HG03354 (cell line): ENCODE results near the gene MZT2B.
"Not testable (repeated sequence)": the region's sequence is repeated elsewhere in the genome, so short reads cannot be mapped to it uniquely, and the experiment has no call there.

Source experiments
- ATAC-seq: cut with Tn5 transposase; IDR thresholded peaks from one replicate; pipeline ENCODE4 v1.9.1; 2021; ENCODE audit warnings: mild to moderate bottlenecking; ENCODE audit not compliant: unreplicated experiment, poor library complexity, severe bottlenecking

Gene MZT2B

DNA sequence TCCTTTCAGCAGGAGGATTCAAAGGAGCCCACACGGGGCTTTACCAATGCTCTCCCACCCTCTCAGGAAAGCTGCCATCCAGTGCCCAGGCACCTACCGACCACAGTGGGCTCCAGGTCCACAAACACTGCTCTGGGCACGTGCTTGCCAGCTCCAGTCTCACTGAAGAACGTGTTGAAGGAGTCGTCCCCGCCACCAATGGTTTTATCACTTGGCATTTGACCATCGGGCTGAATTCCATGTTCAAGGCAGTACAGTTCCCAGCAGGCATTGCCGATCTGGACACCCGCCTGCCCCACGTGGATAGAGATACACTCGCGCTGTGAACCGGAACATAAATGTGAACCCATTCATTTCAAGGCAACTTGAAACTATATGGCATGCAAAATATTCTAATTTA lies 14.0 kb downstream of the MZT2B start:
- not testable (repeated sequence) for ATAC-seq

DNA sequence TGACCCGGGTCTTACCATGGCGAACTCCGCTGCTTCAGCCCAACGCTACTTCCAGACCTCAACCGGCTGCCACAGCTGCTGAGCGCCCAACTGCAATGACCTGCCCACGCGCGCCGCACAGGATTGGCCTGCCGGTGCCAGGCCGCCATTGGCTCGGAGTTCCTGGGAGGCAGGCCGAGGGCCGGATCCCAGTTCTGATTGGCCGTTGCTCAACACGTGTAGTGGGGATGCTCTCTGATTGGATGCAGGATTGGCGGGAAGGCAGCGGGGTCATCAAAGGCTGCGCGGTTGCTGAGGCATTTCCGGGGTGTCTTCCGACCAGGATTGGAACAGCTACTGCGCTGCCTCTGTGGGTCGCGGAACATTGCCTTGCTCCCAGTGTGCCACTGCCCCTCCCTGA lies 16.3 kb downstream of the MZT2B start, which contains the start of gene TUBA3E:
TUBA3E (minus strand) TSS at position 97 of the 400 bp plus-strand sequence; CDS start at position 18, 79 bp downstream.
- no peak for ATAC-seq

DNA sequence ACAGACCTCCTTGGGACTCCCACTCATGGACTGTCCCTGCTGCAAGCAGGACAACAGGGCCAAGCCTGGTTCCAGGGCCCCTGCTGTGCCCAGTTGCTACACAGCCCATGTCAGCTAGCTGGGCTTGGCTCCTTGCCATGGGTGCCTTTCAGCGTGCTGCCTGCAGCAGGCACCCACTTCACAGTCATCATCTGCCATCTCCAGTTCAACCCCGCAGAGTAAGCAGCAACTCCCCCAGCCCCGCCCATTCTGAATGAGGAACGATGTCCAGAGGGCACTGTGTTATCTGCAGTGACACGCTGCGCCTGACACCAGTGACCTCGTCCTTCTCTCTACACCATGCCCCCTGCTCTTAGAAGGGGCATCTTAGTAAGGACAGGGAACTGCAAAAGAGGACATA lies 20.5 kb downstream of the MZT2B start:
- not testable (repeated sequence) for ATAC-seq

DNA sequence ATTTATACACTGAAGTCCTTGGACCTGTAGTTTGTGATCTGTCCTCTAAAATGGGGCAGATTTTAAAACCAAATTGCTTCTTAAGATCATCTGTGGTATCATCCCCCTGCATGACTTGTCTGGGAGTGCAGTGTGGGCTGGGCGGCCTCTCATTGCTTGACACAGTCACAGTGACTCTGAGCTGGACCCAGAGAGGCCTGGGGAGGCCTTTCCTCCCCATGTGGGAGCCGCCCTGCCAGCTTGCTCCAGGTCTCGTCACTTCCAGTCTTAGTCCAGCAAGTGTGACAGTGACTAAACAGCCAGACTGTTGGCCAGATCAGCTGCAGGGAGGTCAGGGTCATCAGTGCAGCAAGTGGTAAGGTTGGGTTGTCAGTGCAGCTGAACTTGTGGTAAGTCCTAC lies 21.1 kb downstream of the MZT2B start:
- not testable (repeated sequence) for ATAC-seq

DNA sequence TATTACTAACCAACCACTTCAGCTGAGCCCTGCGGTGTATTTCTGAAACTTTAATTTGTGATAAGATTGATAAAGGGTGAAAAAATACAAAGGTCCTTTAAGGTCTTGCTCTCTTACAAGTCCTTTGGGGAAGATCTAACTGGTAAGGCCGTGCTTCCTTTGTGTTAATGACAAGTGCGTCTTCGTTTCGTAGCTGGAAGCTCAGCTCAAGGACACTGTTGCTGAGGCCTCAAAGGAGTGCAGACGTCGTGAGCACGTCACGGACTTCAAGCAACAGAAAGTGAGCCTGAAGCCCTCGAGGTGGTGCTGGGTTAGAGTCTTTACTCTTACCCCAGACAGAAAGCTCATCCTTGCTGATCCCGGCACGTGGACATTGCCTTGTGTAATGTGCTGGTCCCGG lies 25.0 kb downstream of the MZT2B start:
- not testable (repeated sequence) for ATAC-seq

DNA sequence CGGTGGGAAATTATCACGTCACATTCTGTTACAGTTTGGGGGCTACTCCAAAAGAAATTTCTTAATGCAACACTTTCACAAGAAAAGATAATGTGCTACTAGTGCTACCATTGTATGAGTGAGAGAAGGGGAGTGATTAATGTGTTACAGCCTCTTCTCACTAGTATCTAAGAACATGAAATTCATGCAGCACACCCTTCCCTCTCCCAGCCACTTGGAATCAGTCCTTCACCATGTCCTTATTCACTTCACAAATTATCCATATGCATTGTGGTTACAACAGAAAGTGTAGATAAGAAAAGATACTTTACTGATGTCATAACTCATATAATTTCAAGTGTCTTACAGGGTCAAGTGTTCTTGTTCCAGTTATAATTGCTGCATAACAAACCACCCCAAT lies 37.1 kb downstream of the MZT2B start:
- not testable (repeated sequence) for ATAC-seq

DNA sequence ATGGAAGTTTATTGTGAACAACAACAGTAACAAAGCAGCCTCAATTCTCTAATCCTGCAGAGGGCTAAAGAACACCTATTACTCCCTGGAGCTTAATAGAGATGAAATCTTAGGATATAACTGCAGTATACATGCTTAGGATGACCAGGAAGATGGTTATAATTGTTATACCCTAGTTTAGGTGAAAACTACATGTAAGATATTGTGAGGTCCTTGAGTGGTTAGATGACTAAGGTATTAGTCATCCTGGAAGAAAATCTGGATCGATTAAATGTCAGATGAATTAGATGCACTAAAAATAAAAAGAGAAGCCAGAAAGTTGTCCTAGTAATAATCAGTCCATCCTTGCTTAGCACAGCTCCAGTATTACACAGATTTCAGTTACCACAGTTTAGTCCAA lies 38.4 kb downstream of the MZT2B start:
- not testable (repeated sequence) for ATAC-seq

DNA sequence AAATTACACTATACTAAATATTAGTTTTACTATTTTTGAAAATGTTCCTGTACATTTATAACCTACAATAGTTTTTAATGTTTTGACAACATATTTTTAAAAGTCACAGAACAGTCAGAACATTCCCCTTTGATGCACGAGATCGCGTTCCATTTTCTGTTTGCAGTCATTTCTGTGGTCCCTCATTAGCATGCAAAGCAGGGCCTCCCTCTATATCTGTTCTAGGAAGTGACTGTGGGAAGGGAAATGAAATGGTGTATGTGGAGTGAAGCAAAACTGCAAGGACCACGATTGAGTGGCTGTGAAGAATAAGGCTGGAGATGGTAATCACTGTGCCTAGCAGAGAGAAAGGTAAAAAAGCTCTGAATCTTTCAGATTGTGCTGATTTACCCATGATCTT lies 40.5 kb downstream of the MZT2B start:
- peak; percentile 58 for ATAC-seq

DNA sequence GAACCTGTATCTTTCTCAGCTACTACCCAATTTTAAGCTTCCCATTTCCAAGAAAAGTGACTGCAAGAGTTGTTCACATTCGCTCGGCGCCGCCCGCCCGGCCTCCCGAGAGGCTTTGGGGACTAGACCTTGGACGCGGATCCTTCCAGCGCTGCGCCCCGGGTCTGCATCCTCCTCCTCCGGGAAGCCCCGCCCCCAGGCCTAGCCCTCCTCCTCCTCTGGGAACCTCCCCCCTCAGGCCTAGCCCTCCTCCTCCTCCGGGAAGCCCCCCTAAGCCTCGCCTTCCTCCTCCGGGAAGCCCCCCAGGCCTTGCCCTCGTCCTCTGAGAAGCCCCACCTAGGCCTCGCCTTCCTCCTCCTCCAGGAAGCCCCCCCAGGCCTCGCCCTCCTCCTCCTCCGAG lies 45.9 kb downstream of the MZT2B start:
- not testable (repeated sequence) for ATAC-seq

DNA sequence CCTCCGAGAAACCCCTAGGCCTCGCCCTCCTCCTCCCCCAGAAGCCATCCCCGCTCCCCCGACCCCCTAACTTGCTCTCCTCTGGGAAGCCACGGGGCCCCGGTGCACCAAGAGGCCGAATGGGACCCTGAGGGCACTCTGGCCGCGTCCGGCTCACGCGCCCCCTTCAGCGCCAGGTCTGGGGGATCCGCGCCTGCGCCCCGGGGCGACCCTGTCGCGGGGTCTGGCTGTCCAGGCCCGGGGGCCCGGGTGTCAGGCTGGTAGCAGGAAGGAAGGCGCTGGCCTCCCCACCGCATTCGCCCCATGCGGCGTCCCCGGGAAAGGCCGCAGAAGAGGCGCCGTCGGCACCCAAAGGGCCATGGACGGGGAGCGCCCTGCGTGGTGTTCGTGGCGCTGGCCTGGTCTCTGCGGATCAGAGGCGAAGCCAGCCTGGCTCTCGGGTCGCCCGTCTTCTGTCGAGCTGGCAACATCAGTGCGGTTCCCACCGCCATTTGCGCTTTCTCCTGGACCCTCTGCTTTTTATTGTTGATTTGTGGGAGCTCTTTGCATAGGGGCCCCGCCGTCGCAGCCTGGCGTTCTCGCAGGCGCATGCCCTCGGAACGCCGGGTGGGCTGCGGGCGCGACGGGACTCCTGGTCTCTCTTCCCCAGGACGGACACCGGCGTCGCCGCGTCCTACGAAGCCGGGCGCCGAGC lies 46.6 kb downstream of the MZT2B start:
- ATAC-seq, result not testable (repeated sequence)

DNA sequence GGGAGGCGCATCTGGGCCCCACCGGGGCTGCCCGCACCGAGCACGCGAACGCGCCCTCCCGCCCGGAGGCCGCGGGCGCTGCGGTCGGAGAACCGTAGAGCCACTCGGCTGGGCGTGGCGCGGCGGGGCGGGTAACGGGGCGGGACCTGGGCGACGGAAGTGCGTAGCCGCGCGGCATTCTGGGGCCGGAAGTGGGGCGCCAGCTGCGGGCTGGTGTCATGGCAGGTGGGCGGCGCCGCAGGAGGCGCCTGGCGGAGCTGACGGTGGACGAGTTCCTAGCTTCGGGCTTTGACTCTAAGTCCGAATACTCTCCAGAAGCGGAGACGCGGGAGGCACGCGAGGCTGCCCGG lies 47.1 kb downstream of the MZT2B start:
- not testable (repeated sequence) for ATAC-seq

DNA sequence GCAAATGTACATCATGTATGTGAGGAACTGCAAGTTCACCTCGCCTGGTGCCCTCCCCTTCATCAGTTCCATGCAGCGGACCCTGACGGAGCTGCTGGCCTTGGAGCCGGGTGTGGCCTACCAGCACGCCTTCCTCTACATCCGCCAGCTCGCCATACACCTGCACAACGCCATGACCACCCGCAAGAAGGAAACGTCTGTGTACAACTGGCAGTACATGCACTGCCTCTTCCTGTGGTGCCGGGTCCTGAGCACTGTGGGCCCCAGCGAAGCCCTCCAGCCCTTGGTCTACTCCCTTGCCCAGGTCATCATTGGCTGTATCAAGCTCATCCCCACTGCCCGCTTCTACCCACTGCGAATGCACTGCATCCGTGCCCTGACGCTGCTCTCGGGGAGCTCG lies 48.3 kb downstream of the MZT2B start:
- ATAC-seq, result not testable (repeated sequence)

DNA sequence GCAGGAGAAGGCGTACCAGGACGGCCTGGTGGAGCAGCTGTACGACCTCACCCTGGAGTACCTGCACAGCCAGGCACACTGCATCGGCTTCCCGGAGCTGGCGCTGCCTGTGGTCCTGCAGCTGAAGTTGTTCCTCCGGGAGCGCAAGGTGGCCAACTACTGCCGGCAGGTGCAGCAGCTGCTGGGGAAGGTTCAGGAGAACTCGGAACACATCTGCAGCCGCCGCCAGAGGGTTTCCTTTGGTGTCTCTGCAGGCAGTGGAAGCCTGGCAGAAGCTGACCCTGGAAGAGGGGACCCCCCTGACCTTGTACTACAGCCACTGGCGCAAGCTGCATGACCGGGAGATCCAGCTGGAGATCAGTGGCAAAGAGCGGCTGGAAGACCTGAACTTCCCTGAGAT lies 48.8 kb downstream of the MZT2B start:
- not testable (repeated sequence) for ATAC-seq

DNA sequence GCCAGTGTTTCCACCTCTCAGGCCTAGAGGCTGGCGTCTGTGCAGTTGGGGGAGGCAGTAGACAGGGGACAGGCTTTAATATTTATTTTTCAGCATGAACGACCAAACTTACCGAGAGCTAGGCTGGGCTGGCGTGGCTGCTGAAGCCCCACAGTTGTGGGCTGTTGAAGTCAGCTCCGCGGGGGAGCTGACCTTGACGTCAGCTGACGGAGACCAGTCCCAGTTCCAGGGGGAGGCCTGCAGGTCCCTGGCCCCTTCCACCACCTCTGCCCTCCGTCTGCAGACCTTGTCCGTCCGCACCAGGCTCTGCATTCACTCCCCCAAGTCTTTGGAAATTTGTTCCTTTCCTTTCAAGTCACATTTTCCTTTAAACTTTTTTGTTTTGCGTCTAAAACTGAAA lies 49.6 kb downstream of the MZT2B start:
- no peak for ATAC-seq

DNA sequence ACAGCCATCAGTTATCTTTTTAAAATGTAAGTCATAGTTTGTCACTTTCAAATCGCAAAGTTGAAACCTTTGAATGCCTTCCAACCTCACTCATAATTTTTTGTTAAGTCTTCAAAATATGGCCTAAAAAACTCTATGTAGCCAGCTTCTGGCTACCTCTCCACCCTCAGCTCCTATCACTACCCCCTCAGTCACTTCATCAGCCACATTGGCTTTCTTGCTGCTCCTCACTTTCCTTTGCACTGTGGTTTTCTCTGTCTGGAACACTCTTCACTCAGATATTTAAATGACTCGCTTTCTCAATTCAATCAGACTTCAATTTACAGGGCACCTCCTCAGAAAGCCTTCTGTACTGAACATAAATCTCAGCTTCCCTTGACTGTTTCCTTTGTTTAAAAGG lies 51.0 kb downstream of the MZT2B start:
- not testable (repeated sequence) for ATAC-seq

DNA sequence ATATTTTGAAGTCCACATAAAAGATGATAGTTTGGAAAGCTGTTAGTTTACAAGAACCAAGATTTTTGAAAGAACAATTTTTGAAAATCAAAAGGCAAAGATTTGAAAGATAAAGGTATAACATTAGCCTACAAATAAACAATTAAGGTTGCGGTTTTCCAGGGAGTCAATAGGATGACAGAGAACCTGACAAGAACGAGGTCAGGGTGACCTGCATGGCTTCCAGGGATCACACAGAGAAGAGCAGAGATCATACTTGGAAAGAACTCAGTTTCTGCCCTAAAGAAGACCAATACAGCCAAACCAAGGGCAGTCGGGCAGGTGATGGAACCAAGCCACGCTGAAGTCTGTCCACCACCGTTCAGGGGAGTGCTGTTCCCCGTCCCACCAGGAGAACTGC lies 57.5 kb downstream of the MZT2B start:
- ATAC-seq, result not testable (repeated sequence)
